SK-N-SH (cell line): ENCODE data around the gene SBNO1. TPM values are rescaled to one million over a fixed set of nuclear protein-coding genes. Genes with fewer than 3 reads are reported as not detected.

Source experiments
- CTCF ChIA-PET: fragments of 300-600, 350-600 bp; formaldehyde crosslinking; extraction: SDS; loops from one replicate; lab custom pipeline; 2021; lab: Yijun Ruan, JAX
- POLR2A ChIA-PET: fragments of 350-600 bp; sonication (Branson Sonifier 250); formaldehyde crosslinking; extraction: SDS; loops from one replicate; lab custom pipeline; 2020; ENCODE audit warnings: antibody characterized with exemption, inconsistent platforms; lab: Yijun Ruan, JAX
- DNase-seq: peaks from one replicate; pipeline ENCODE4 v3.0.0; 2012
- H2AFZ ChIP-seq: fragments of 200-600 bp; sonication (generic); 2 replicates; pipeline ENCODE4 v1.8.1; 2016; ENCODE audit warnings: antibody characterized with exemption, mild to moderate bottlenecking, low read depth
- H3F3A ChIP-seq: fragments of 200-600 bp; sonication (generic); replicated peaks from 2 replicates; pipeline ENCODE3; 2016; ENCODE audit warnings: antibody characterized with exemption, mild to moderate bottlenecking; ENCODE audit not compliant: insufficient read depth
- H3K27ac ChIP-seq, 2 experiments: fragments of 200-500 bp in 1 of 2; fragments of 200-600 bp in 1 of 2; sonication (Bioruptor generic) in 1 of 2; sonication (generic), shearing (Covaris generic) in 1 of 2; 2 replicates each; pipeline versions ENCODE4 v1.5.1 to v1.6.1; 2014 to 2016; ENCODE audit warnings: low read depth in 2 of 2, inconsistent platforms in 1 of 2, low read length in 1 of 2, mild to moderate bottlenecking in 1 of 2, mixed read lengths in 1 of 2
- H3K27me3 ChIP-seq: fragments of 200-600 bp; sonication (generic), shearing (Covaris generic); 2 replicates; pipeline ENCODE4 v1.6.1; 2016; ENCODE audit warnings: mixed run types; ENCODE audit not compliant: insufficient read depth
- H3K36me3 ChIP-seq, 2 experiments: fragments of 200-500 bp in 1 of 2; fragments of 200-600 bp in 1 of 2; sonication (Bioruptor generic) in 1 of 2; sonication (generic) in 1 of 2; replicated peaks in 1 of 2; 2 replicates each; pipeline versions ENCODE3 to v1.5.1; 2014 to 2016; ENCODE audit warnings: low read length in 1 of 2, mild to moderate bottlenecking in 1 of 2; ENCODE audit not compliant: insufficient read depth in 2 of 2, control insufficient read depth in 1 of 2
- H3K4me1 ChIP-seq, 2 experiments: fragments of 200-500 bp in 1 of 2; fragments of 200-600 bp in 1 of 2; sonication (Bioruptor generic) in 1 of 2; sonication (generic), shearing (Covaris generic) in 1 of 2; 2 replicates each; pipeline versions ENCODE4 v1.5.1 to v1.6.1; 2014 to 2016; ENCODE audit warnings: low read depth in 1 of 2, low read length in 1 of 2, mixed run types in 1 of 2; ENCODE audit not compliant: insufficient read depth in 2 of 2, control insufficient read depth in 1 of 2
- H3K4me2 ChIP-seq: fragments of 200-600 bp; sonication (generic), shearing (Covaris generic); 2 replicates; pipeline ENCODE4 v1.6.1; 2017; ENCODE audit warnings: mixed run types
- H3K4me3 ChIP-seq, 2 experiments: fragments of 200-500 bp in 1 of 2; fragments of 200-600 bp in 1 of 2; sonication (Bioruptor generic) in 1 of 2; sonication (generic), shearing (Covaris generic) in 1 of 2; 2 replicates each; pipeline versions ENCODE4 v1.5.1 to v1.8.1; 2014 to 2016; ENCODE audit warnings: low read depth in 2 of 2, inconsistent platforms in 1 of 2, low read length in 1 of 2, mild to moderate bottlenecking in 1 of 2, mixed read lengths in 1 of 2, moderate library complexity in 1 of 2
- H3K79me2 ChIP-seq: fragments of 200-600 bp; sonication (generic); 2 replicates; pipeline ENCODE4 v1.8.1; 2017; ENCODE audit warnings: mild to moderate bottlenecking; ENCODE audit not compliant: insufficient read depth
- H3K9ac ChIP-seq: fragments of 200-600 bp; sonication (generic); 2 replicates; pipeline ENCODE4 v1.6.1; 2017; ENCODE audit warnings: mixed run types
- H3K9me2 ChIP-seq: fragments of 200-600 bp; sonication (generic); 2 replicates; pipeline ENCODE4 v1.6.1; 2017; ENCODE audit warnings: mixed run types
- H3K9me3 ChIP-seq: fragments of 200-600 bp; sonication (generic); 2 replicates; pipeline ENCODE4 v1.6.1; 2017; ENCODE audit warnings: mixed run types, mild to moderate bottlenecking, moderate library complexity
- H4K20me1 ChIP-seq: fragments of 200-600 bp; sonication (generic); 2 replicates; pipeline ENCODE4 v1.6.1; 2017; ENCODE audit warnings: mild to moderate bottlenecking, mixed run types; ENCODE audit not compliant: insufficient read depth
- ELF1 ChIP-seq: IDR thresholded peaks from 2 replicates; pipeline ENCODE4 v1.4.0; 2012
- EP300 ChIP-seq, 2 experiments: IDR thresholded peaks; 2 replicates each; pipeline versions ENCODE4 v1.4.0 to v1.6.1; 2012; ENCODE audit warnings: borderline replicate concordance in 1 of 2, low read depth in 1 of 2, low read length in 1 of 2
- FOSL2 ChIP-seq: IDR thresholded peaks from 2 replicates; pipeline ENCODE4 v1.4.0; 2012; ENCODE audit warnings: low read depth, mild to moderate bottlenecking, moderate library complexity, borderline replicate concordance
- FOXJ3 ChIP-seq: sonication (generic); formaldehyde crosslinking; IDR thresholded peaks from 2 replicates; pipeline ENCODE4 v1.5.1; 2020; ENCODE audit warnings: mild to moderate bottlenecking, missing genetic modification reagents
- FOXM1 ChIP-seq: IDR thresholded peaks from 2 replicates; pipeline ENCODE4 v1.4.0; 2012; ENCODE audit warnings: low read depth, mild to moderate bottlenecking
- MEF2A ChIP-seq: IDR thresholded peaks from 2 replicates; pipeline ENCODE4 v1.4.0; 2012; ENCODE audit warnings: low read depth, borderline replicate concordance
- MXI1 ChIP-seq: IDR thresholded peaks from 2 replicates; pipeline ENCODE4 v1.6.1; 2012; ENCODE audit warnings: mild to moderate bottlenecking, low read depth, low read length, improper control_type of control experiment
- NFIC ChIP-seq: IDR thresholded peaks from 2 replicates; pipeline ENCODE4 v1.4.0; 2012; ENCODE audit warnings: borderline replicate concordance
- POLR2AphosphoS5 ChIP-seq: IDR thresholded peaks from 2 replicates; pipeline ENCODE4 v1.6.1; 2012; ENCODE audit warnings: low read depth, low read length
- RAD21 ChIP-seq: IDR thresholded peaks from 2 replicates; pipeline ENCODE4 v1.6.1; 2012; ENCODE audit warnings: mild to moderate bottlenecking, low read length
- RCOR1 ChIP-seq: fragments of 150-350 bp; IDR thresholded peaks from 2 replicates; pipeline ENCODE4 v1.6.1; 2017; ENCODE audit warnings: antibody characterized with exemption, low read length
- RFX5 ChIP-seq: IDR thresholded peaks from 2 replicates; pipeline ENCODE4 v1.6.1; 2012; ENCODE audit warnings: mild to moderate bottlenecking, improper control_type of control experiment, low read length
- SIN3A ChIP-seq: IDR thresholded peaks from 2 replicates; pipeline ENCODE4 v1.6.1; 2012; ENCODE audit warnings: low read depth, mild to moderate bottlenecking, low read length, moderate library complexity, borderline replicate concordance
- TAF1 ChIP-seq: IDR thresholded peaks from 2 replicates; pipeline ENCODE4 v1.6.1; 2012; ENCODE audit warnings: low read depth, mild to moderate bottlenecking, low read length, moderate library complexity, borderline replicate concordance
- TEAD4 ChIP-seq: IDR thresholded peaks from 2 replicates; pipeline ENCODE4 v1.4.0; 2012; ENCODE audit warnings: mild to moderate bottlenecking, borderline replicate concordance; ENCODE audit not compliant: insufficient read depth
- WGBS: methylation state at CpG from one replicate; pipeline ENCODE4 v1.1.6; 2017; ENCODE audit warnings: low lambda C conversion rate; 5-methylcytosine and 5-hydroxymethylcytosine counted together
- polyA plus RNA-seq, 3 experiments: library from polyadenylated mRNA; depleted of rRNA; stranded (reverse); fragments of >200 nt; gene quantifications; 2 replicates each; pipeline ENCODE4 v1.2.3, GENCODE V29; 2012
- TF ChIP-seq, protein P1 (sequence below): fragments of 200-600 bp; sonication (generic); IDR thresholded peaks from 2 replicates; pipeline ENCODE4 v1.6.1; 2017; ENCODE audit warnings: antibody characterized with exemption, mild to moderate bottlenecking, moderate library complexity
- TF ChIP-seq, protein P2 (sequence below): IDR thresholded peaks from 2 replicates; pipeline ENCODE4; 2012
- TF ChIP-seq, protein P3 (sequence below): IDR thresholded peaks from 2 replicates; pipeline ENCODE4 v1.6.1; 2012; ENCODE audit warnings: mild to moderate bottlenecking, low read depth, low read length, moderate library complexity
- TF ChIP-seq, protein P4 (sequence below): fragments of 150-350 bp; IDR thresholded peaks from 2 replicates; pipeline ENCODE4 v1.6.1; 2016; ENCODE audit warnings: mild to moderate bottlenecking, low read depth, low read length
- TF ChIP-seq, protein P5 (sequence below): IDR thresholded peaks from 2 replicates; pipeline ENCODE4 v1.4.0; 2012; ENCODE audit warnings: low read depth, borderline replicate concordance

SBNO1 gene
- polyA plus RNA-seq, 1 of the 3 experiments (the other 2 are of a cell fraction) = 4.5 TPM

DNA sequence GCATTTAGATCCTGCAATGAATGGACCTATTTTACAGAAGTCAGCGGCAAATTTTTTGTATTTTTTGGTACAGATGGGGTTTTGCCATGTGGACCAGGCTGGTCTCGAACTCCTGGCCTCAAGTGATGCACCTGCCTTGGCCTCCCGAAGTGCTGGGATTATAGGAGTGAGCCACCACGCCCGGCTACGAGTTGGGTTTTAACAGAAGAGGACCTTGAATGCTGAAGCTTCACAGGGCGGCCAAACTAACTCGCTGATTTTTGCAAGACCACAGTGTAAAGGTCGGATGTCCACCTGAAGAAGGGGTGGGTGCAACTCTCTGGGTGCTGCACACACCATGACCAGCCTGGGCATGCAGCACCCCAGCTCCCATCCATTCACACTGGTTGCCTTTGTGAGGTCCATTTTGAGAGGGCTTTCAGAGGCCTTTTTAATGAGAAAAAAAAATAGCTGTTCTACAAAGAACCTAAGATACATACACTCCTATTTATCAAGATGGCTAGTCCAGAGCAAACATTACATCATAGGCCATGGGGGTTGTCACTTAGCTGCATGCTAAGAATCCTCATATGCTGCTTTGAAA is 71.4 kb downstream of the SBNO1 start:
- H3K27me3 ChIP-seq = no peaks in the 10 kb centered on the region
- H3K79me2 ChIP-seq = no peaks in the 10 kb centered on the region
- H3K9me3 ChIP-seq = no peaks in the 10 kb centered on the region
- no peak overlapping the region for H3K9ac ChIP-seq
- no peak overlapping the region for H2AFZ ChIP-seq
- no peak overlapping the region for H3K27ac ChIP-seq
- TF ChIP-seq, protein P1, sequence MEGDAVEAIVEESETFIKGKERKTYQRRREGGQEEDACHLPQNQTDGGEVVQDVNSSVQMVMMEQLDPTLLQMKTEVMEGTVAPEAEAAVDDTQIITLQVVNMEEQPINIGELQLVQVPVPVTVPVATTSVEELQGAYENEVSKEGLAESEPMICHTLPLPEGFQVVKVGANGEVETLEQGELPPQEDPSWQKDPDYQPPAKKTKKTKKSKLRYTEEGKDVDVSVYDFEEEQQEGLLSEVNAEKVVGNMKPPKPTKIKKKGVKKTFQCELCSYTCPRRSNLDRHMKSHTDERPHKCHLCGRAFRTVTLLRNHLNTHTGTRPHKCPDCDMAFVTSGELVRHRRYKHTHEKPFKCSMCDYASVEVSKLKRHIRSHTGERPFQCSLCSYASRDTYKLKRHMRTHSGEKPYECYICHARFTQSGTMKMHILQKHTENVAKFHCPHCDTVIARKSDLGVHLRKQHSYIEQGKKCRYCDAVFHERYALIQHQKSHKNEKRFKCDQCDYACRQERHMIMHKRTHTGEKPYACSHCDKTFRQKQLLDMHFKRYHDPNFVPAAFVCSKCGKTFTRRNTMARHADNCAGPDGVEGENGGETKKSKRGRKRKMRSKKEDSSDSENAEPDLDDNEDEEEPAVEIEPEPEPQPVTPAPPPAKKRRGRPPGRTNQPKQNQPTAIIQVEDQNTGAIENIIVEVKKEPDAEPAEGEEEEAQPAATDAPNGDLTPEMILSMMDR = no peak
- TF ChIP-seq NFIC (no peak), ELF1 (no peak), TEAD4 (no peak), FOXJ3 (CRISPR knock-in tag) (no peak), RFX5 (no peak), MXI1 (no peak), RAD21 (no peak), FOXM1 (no peak), TAF1 (no peak), SIN3A (no peak), RCOR1 (no peak), POLR2AphosphoS5 (no peak), FOSL2 (no peak), EP300 (IDR thresholded peaks at IDR 0.05; ENCODE audit: borderline replicate concordance in 1 of 2, low read depth in 1 of 2, low read length in 1 of 2) (no peak), MEF2A (no peak)
- TF ChIP-seq, protein P2, sequence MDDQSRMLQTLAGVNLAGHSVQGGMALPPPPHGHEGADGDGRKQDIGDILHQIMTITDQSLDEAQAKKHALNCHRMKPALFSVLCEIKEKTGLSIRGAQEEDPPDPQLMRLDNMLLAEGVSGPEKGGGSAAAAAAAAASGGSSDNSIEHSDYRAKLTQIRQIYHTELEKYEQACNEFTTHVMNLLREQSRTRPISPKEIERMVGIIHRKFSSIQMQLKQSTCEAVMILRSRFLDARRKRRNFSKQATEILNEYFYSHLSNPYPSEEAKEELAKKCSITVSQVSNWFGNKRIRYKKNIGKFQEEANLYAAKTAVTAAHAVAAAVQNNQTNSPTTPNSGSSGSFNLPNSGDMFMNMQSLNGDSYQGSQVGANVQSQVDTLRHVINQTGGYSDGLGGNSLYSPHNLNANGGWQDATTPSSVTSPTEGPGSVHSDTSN = no peak
- TF ChIP-seq, protein P3, sequence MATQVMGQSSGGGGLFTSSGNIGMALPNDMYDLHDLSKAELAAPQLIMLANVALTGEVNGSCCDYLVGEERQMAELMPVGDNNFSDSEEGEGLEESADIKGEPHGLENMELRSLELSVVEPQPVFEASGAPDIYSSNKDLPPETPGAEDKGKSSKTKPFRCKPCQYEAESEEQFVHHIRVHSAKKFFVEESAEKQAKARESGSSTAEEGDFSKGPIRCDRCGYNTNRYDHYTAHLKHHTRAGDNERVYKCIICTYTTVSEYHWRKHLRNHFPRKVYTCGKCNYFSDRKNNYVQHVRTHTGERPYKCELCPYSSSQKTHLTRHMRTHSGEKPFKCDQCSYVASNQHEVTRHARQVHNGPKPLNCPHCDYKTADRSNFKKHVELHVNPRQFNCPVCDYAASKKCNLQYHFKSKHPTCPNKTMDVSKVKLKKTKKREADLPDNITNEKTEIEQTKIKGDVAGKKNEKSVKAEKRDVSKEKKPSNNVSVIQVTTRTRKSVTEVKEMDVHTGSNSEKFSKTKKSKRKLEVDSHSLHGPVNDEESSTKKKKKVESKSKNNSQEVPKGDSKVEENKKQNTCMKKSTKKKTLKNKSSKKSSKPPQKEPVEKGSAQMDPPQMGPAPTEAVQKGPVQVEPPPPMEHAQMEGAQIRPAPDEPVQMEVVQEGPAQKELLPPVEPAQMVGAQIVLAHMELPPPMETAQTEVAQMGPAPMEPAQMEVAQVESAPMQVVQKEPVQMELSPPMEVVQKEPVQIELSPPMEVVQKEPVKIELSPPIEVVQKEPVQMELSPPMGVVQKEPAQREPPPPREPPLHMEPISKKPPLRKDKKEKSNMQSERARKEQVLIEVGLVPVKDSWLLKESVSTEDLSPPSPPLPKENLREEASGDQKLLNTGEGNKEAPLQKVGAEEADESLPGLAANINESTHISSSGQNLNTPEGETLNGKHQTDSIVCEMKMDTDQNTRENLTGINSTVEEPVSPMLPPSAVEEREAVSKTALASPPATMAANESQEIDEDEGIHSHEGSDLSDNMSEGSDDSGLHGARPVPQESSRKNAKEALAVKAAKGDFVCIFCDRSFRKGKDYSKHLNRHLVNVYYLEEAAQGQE = no peak
- TF ChIP-seq, protein P4, sequence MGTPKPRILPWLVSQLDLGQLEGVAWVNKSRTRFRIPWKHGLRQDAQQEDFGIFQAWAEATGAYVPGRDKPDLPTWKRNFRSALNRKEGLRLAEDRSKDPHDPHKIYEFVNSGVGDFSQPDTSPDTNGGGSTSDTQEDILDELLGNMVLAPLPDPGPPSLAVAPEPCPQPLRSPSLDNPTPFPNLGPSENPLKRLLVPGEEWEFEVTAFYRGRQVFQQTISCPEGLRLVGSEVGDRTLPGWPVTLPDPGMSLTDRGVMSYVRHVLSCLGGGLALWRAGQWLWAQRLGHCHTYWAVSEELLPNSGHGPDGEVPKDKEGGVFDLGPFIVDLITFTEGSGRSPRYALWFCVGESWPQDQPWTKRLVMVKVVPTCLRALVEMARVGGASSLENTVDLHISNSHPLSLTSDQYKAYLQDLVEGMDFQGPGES = no peak
- TF ChIP-seq, protein P5, sequence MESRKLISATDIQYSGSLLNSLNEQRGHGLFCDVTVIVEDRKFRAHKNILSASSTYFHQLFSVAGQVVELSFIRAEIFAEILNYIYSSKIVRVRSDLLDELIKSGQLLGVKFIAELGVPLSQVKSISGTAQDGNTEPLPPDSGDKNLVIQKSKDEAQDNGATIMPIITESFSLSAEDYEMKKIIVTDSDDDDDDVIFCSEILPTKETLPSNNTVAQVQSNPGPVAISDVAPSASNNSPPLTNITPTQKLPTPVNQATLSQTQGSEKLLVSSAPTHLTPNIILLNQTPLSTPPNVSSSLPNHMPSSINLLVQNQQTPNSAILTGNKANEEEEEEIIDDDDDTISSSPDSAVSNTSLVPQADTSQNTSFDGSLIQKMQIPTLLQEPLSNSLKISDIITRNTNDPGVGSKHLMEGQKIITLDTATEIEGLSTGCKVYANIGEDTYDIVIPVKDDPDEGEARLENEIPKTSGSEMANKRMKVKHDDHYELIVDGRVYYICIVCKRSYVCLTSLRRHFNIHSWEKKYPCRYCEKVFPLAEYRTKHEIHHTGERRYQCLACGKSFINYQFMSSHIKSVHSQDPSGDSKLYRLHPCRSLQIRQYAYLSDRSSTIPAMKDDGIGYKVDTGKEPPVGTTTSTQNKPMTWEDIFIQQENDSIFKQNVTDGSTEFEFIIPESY = no peak
- H3K4me1 ChIP-seq = no peaks in the 10 kb centered on the region
- peaks cover 66 to 69% of the 10 kb centered on the region in 2 experiments for H3K36me3 ChIP-seq
- H3K4me2 ChIP-seq = no peak overlapping the region
- 98% methylated on average over 9 of the region's 9 CpGs for WGBS
- CTCF ChIA-PET = interaction anchor here (0.6 to 1.3 kb wide), 3 partner anchors 26 to 410 kb away, joined by 3 read pairs; no protein-coding TSS in a partner anchor
- H3F3A ChIP-seq = peaks cover 13% of the 10 kb centered on the region
- H3K4me3 ChIP-seq = no peak overlapping the region
- no peaks in the 10 kb centered on the region for H3K9me2 ChIP-seq
- POLR2A ChIA-PET = no interaction called here
- no peak for DNase-seq
- H4K20me1 ChIP-seq = no peaks in the 10 kb centered on the region
